Fibroblast of the aortic adventitia (primary cell): ENCODE data around the gene RARRES1. TPM values are rescaled to one million over a fixed set of nuclear protein-coding genes. Genes with fewer than 3 reads are reported as not detected.

Experiments
- DNase-seq: peaks from one replicate; pipeline ENCODE4 v3.0.0-alpha.2; 2010; ENCODE audit warnings: low read depth
- H3K4me3 ChIP-seq: 2 replicates; pipeline ENCODE4 v1.5.1; 2011; ENCODE audit warnings: low read depth, mild to moderate bottlenecking, control low read depth, low read length, moderate library complexity
- total RNA-seq: library from RNA; depleted of rRNA; stranded (reverse); fragments of >200 nt; gene quantifications from 2 replicates; pipeline ENCODE4 v1.2.3, GENCODE V29; 2012; ENCODE audit warnings: low replicate concordance
- TF ChIP-seq, protein P1 (sequence below): IDR thresholded peaks from 2 replicates; pipeline ENCODE4 v1.5.1; 2011; ENCODE audit warnings: mild to moderate bottlenecking, low read length, control low read depth, inconsistent platforms; ENCODE audit not compliant: insufficient read depth

Gene RARRES1
- total RNA-seq, 1 donor, result 47.8 TPM

DNA sequence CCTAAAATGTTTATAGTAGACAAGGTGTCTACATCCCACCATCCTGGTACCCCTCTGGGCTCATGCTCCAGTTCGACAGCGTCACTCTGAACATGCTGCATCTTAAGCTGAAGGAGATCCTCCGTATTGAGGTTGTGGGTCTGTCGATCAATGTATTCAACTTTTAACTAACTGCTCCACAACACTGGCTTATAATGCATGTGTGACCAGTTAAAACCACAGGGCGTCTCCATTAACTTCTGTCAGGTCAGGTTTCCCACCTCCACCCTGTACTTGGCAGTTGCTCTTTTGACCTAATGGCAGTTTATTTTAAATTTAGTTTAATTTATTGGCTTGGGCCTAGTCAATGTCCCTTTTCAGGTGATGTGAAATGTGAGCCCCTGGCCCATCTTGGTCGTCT lies 17.8 kb upstream of the RARRES1 start:
- DNase-seq, result no peak
- TF ChIP-seq, protein P1, sequence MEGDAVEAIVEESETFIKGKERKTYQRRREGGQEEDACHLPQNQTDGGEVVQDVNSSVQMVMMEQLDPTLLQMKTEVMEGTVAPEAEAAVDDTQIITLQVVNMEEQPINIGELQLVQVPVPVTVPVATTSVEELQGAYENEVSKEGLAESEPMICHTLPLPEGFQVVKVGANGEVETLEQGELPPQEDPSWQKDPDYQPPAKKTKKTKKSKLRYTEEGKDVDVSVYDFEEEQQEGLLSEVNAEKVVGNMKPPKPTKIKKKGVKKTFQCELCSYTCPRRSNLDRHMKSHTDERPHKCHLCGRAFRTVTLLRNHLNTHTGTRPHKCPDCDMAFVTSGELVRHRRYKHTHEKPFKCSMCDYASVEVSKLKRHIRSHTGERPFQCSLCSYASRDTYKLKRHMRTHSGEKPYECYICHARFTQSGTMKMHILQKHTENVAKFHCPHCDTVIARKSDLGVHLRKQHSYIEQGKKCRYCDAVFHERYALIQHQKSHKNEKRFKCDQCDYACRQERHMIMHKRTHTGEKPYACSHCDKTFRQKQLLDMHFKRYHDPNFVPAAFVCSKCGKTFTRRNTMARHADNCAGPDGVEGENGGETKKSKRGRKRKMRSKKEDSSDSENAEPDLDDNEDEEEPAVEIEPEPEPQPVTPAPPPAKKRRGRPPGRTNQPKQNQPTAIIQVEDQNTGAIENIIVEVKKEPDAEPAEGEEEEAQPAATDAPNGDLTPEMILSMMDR, result no peak
- H3K4me3 ChIP-seq, result no peak overlapping the region

DNA sequence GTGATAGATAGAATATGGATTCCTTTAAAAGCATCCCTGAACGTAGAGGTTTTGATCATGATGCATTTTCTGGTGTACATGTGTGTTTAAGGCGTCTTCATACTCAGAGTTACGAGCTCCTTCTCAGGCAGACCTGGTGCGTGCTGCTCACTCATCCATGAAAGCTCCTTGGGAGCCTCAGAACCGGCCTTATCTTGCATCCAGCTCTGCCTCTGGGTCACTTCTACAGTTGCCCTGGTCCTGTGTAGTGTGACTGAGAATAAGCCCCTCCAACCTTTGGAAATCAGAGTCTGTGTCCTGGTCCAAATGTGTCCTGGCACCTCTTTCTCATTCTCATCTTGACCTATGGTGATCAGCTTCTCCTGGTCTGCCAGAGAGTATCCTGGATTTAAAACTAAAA lies 17.3 kb upstream of the RARRES1 start:
- H3K4me3 ChIP-seq, result no peak overlapping the region
- DNase-seq, result no peak
- TF ChIP-seq, protein P1, result no peak

DNA sequence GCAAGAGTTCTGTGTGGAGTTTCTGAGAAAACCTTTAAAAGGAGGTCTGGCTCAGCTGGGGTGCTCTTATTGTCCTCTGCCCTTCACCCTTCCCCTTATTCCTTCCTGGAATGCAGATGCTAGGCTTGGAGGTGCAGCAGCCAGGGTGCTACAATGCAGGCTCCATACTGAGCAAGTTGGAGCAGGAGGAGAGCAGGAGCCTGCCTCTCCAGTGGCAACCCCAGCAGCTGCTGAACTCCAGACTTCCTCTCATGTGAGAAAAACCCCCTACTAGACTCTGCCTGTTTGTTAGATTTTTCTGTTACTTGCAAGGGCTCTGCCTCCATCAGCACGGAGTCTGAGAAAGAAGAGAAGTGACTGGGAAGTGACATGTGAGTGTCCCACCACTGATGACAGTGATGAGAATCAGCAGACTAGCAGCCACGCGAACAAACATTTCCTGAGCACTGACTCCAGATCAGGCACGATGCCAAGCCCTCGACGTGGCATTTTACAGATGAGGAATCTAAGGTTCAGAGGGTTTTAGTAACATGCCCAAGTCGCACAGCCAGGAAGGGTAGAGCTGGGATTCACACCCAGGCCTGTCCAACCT lies 16.1 kb upstream of the RARRES1 start:
- no peak overlapping the region for H3K4me3 ChIP-seq
- TF ChIP-seq, protein P1, result no peak
- DNase-seq, result no peak

DNA sequence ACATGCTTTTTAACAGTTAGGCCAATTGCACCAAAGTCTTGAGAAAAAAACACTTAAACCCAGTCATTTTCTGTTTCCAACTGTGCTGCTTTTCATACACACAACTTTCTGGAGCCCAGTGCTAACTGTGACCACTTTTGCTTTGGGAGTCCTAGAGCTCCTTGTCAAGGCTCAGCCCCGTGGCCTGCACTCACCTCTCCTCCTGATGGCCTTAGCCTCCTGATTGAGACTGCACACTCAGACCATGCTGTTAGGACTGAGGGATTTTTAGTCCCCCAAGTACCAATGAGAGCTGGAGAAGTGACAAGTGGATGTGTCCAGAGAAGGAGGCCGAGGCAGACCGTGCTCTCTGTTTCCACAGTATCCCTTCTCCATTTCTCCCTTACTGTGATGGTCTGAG lies 15.2 kb upstream of the RARRES1 start:
- TF ChIP-seq, protein P1, result no peak
- H3K4me3 ChIP-seq, result no peak overlapping the region
- DNase-seq, result no peak

DNA sequence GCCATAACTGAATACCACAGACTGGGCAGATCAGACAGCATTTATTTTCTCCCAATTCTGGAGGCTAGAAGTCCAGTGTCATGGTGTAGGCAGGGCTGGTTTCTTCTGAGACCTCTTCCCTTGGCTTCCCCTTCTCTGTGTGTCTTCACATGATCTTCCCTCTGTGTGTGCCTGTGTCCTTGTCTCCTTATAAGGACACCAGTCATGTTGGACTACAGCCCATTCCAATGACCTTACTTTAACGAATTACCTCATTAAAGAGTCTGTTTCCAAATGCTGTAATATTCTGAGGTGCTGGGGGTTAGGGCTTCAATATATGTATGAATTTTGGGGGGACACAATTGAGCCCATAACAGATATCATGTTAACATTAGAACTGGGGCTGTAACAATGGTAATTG lies 13.3 kb upstream of the RARRES1 start:
- DNase-seq, result no peak
- H3K4me3 ChIP-seq, result no peak overlapping the region
- TF ChIP-seq, protein P1, result no peak

DNA sequence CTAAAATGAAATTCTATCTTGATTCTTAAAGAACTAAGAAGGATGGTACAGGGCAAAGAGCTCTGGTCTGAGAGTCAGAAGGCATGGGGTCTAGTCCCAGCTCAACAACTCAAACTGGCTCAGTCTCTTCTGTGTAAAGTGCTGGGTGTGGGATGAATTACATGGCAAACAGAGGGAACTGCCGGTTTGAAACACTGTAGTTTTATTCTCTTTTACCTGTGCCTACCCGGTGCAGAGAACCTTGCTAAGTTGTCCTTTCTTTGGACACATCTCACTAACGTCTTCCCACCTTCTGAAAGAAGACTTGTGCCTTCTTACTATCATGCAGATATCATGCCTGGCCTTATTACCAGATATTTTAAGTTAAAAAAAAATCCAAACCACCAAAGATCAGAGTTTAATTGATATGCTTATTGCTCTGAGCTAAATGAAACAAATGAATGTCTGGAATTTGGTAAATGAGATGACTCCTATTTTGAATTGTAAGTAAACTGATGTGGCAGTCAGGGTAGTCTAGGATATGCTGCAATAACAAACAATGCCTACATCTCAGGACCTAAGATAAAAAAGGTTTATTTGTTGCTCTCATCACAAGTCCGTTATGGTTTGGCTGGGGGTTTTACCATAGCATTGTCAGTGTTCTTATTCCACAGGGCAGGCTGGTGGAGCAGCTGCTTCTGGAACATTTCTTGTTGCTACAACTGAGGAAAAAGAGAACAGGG lies 12.5 kb upstream of the RARRES1 start:
- TF ChIP-seq, protein P1, result no peak
- H3K4me3 ChIP-seq, result no peak overlapping the region
- DNase-seq, result no peak
